ENCODE results near the gene MACO1.
"Not testable (repeated sequence)": the region's sequence is repeated elsewhere in the genome, so short reads cannot be mapped to it uniquely, and the experiment has no call there.

Gene MACO1

DNA sequence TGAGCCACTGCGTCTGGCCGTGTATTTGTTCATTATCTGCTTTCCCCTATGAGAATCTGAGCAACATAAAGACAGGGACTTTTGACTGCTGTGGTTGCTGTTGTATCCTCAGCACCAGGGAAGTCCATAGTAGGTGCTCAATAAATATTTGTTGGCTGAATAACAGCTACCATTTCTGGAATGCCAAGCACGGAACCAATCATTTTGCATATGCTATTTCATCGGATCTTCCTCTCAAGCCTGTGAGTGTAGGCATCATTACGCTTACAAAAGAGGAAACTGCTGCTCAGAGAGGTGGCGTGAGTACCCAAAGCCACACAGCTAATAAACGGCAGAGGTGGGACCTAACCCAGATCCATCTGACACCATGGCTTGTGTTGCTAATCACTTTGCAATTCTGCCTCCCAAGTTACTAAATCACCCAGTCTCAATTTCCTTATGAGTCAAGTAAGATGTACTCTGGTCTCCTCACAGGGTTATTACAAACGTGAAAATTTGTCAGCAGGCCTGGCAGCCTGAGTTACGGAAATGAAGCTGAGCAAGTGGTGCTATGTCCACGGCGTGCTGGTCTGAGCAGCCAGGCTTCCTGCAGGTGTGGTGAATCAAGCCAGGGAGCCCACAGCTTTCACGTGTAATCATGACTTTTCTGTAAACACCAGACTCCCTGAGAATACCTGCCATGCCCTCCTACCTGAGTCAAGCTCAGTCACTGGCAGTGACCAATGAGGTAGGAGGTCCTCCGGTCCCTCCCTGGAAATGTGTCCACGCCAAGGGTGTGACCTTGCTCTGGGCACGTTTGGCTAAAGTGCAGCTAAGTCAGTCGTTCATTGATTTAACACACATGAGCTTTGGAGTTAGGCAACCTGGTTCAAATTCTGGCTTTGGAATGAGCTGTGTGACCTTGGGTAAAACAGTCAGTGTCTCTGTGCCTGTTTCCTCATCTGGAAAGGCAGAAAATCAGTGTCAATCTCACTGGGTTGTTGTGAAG lies 5.3 kb upstream of the MACO1 start:
- no peak for DNase-seq

DNA sequence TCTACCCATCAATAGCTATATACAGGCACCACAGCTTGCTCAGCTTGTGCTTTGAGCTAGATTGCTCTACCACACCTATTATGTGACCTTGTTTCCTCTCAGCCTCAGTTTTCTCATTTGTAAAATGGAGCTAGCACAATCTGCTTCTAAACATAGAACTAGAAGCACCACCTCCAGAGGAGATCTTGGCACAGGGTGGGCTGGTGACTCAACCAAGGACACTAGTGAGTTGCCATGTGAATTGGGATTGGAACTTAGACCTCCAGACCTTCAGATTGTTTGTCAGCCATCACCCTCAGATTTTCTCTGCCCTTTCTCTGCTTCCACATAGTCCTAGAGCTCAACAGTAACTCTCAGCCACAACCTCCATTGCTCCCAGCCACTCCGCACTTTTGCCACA lies 3.0 kb upstream of the MACO1 start:
- DNase-seq: no peak

DNA sequence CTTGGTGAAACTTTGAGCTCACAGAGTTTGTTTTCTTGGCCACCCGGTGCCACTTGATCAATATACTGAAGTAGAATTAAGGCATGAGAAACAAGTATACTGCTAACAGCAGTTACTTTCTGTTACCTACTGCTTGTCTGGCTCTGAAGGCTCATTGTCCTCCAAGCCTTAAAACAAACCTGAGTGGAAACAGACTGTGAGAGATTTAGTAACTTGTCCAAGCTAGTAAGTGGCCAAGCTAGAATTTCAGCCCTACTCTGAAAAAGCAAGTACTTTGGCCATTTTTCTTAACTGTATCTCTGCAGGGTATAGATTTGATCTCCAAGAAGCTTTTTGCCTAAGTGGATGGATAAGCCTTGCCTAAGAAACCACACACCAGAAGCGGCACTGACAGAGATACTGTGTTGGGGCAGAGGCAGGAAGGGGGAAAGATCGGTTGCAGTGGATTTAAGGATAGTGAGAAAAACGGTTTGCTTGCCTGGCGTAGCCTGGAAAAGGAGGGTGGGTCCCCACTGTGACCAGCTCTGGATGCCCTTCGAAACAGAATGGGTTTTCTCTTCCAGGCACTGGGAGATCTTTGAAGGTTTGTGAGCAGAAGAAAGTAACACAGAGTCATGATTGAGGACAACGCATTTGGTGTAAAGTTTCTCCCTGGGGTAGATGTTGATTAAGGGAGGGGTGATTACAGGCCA lies 2.1 kb upstream of the MACO1 start:
- DNase-seq: no peak

DNA sequence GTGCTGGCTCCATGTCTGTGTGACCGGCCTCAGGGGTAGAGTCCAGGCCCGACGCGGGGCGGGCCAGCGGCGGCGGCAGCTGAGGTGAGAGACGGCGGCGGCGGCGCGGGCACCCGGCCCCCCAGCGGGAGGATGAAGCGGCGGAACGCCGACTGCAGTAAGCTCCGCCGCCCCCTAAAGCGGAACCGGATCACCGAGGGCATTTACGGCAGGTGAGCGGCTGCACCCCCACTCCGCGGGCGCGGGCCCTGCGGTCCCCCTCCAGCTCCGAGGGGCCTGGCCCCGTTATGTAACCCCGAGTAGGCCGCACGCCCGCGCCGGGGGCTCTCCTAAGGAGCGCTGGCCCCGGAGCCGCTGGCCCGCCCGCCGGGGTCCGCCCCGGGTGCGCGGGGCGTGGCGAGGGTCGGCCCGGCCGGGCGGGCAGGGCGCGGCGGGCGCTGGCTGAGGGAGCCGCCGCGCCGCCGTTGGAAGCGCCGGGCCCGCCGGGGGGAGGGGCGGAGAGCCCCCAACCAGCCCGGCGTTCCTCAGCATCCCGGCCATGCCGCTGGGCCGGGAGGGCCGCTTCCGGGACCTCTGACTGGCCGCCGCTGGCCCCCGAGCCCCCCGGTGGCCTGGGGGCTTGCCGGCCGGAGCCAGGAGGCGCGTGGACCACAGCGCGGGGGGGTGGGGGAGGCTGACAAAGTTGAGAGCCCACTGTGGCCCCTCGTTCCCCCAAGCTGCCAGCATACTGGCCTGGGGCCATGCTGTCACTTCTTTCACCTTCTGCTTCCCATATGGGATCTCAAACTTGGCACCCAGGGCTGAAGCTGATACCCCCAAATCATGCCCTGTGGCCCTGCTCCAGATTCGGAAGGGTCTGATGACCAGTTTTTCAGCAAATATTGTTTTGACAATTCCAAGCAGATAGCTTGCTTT lies 527 bp downstream of the MACO1 start:
- no peak for DNase-seq

DNA sequence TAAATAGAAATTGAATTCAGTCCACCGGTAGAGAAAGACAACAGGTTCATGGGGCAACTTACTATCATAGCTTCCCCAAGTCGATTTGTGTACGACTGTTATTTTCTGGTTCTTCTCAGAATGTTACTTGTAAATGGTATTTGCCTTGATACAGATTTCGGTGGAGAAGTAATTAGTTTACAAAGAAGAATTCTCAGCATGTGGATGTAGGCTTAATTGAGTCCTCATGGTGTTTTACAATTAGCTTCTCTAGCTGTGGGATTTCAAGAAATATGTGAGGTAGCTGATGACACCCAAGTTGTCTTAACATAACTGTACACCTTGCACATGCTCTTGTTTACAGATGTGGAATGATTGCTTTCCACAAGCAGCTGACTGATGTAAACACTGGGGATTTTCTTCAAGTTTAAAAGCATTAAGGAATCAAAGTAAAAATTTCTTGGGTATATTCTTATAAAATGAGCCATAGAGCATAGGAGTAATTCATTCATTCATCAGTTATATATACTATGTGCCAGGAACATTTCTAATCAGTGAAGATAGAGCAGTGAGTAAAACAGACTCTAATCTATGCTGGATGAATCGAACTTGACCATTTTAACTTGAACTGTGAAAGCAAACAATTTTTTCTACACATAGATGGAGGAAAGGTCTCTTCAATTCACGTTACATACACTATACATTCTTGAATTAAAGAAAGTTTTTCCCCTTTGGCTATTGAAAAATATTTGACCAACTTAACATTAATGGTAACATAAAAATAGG lies 1.4 kb downstream of the MACO1 start:
- DNase-seq: no peak

DNA sequence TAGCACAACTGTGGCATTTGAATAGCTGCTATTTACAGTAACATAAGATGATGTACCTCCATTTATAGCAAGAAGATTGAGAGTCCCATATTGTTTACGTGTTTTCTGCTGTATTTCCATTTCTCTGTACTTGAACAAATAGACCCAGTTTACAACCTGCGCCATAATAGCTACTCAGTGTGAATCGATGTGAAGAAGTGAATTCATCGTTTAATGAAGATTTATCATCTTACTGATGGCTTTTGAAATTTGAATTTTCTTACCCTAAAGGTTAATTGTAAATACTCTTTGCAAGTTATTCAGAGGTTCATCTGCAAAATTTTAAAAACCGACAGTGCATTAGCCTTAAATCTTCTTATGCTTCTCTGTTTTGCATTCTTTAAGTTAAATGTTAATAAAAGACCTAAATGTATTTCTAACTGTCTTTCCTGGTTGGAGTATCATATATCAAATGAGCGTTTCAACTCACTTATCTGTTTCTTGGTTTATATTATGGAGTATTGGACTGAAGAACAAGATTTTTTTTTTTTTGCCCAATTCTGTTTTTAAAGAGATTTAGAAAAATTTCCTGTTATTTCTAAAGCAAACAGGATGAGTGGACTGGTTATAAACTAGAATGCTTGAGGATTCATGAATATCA lies 2.2 kb downstream of the MACO1 start:
- no peak for DNase-seq

DNA sequence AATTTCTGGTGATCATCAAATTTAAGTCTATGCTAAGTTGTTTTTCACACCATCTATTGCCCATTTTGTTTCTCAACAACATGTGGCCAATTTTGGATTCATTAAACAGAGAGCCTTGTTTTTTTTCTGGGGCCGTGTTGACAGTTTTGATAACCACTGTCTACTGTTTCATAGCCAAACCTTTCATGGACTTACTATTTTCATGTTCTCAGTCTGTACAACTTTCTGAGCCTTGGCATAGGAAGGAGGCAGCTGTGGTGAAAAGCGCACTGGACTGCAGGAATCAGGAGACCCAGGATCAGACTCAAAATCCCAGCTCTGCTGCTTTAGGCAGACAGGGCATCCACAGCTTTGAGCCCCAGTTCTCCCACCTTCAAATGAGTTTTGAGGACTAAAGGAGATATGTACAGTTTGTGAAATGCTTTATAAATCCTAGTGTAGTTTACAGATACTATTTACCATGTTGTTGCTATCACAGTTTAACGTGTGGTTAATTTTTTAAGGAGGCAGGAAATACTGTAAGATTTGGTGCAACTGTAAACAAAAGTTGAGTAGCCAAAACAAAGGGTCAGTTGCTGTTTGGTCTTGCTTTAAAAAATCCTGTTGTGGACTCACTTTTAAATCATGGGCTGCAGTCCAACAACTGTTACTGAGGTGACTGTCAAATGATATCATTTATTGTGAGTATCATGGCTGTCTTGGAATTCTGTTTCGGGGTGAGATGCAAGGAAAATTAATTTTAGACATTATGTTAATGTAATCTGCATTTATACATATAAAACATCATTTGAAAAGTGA lies 2.9 kb downstream of the MACO1 start:
- no peak for DNase-seq

DNA sequence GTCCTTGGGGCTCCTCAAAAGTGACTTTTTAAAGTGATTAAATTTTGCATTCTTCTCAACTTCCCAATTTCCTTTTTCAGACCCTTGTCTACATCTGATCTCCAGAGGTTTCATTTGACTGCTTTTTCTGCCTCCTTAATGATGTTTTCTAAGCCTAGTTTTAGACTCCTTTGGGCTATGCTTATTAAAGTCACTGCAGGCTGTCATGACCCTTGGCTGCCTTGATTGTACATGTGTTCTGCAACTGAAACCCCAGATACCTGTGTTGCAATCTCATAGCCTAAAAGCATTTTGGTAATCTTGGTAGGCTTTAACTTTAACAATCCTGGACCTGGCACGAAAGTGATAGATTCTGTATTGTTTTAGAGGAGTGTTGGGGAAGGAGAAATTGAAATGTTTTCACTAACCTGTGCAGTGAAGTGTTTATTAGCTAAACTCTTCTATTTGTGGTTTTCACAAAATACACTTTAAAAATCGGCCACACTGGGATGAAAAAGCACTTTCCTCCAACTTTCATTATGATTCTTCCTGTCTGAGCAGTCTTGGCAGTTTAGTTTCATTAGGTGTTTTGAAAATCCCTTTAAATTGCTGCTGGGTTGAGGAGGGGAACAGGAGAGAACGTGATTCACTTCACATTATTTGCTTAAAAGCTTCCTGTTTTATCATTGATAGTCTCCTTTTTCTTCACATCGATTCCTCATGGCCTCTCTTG lies 4.9 kb downstream of the MACO1 start:
- DNase-seq: no peak

DNA sequence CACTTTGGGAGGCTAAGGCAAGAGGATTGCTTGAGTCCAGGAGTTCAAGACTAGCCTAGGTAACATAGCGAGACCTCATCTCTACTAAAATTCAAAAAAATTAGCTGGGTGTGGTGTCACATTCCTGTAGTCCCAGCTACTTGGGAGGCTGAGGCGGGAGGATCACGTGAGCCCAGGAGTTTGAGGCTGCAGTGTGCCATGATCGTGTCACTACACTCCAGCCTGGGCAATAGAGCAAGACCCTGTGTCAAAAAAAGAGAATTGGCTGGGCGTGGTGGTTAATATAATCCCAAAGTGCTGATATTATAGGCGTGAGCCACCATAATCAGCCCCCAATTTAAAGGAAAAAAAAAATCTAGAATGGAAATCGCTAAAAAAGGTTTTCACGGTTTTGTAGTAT lies 7.0 kb downstream of the MACO1 start:
- DNase-seq: no peak

DNA sequence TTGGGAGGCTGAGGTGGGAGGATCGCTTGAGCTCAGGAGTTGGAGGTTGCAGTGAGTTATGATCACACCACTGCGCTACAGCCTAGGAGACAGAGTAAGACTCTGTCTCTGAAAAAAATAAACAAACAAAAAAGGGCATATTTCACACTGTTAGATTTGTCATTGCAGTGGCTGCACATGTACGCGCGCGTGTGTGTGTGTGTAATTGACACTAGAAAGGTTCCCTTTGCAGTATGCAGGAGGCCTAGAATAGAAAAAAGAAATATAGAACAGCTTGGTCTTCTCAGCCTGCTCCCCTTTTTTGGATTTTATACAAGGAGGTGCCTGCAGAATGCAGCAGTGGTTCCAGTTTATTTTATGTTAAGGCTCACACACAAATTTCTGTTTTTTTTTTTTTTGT lies 8.6 kb downstream of the MACO1 start:
- DNase-seq: no peak

DNA sequence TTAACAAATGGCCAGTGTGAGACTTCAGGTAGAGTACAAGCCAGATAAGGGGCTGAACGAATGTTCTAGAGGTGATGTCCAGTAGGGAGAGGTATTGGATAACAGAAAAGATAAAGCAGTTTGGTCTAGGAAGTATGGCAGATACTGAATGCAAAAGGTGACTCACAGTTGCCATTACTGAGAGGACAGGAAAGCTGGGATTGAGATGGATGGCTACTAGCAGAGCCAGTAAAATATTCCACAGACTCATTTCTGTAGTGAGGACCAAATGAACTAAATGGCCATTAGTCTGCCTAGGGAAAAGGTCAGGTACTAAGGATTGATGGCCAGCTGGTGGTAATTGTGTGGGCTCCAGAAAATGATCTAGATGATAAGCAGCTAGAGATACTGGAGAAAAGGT lies 11.5 kb downstream of the MACO1 start:
- no peak for DNase-seq

DNA sequence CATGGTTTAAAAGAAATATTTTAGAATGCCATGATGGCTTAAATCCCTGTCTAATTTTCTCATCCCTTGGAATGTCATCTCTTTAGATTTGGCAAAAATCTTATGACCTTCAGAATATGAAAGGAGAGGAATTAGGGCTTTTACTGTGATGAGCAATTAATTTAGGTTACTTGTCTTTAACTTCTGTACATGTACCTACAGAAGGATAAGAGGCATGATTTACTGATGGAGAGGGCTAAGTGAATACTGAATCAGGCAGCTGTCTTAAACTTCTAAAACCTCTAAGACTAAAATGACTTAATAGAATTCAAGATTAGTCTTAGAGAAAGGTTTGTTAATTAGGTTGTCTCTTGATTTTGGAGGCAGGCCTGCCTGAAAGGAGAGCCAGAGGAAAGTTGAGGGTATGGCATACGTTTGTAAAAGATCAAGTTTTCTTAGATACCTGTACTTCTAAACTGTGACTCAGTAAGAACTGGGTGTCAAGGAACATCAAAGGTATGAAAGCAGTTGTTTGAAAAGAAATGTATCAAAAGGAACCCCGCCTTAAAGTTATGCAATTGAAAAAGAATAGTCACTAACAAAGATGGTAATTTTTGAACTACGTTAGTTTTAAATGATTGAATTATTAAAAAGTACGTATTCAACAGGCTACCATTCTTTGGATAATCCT lies 12.5 kb downstream of the MACO1 start:
- no peak for DNase-seq

DNA sequence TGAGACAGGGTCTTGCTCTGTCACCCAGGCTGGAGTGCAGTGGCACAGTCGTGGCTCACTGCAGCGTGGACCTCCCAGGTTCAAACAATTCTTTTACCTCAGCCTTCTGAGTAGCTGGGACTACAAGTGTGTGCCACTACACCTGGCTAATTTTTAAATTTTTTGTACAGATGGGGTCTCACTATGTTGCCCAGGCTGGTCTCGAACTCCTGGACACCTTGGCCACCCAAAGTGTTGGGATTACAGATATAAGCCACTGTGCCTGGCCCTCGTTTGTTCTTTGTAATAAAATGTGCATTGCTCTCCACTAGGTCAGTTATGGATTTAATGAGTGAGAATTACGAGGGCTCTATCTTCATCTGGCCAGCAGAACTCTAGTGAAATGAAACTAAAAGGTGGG lies 13.9 kb downstream of the MACO1 start:
- not testable (repeated sequence) for DNase-seq

DNA sequence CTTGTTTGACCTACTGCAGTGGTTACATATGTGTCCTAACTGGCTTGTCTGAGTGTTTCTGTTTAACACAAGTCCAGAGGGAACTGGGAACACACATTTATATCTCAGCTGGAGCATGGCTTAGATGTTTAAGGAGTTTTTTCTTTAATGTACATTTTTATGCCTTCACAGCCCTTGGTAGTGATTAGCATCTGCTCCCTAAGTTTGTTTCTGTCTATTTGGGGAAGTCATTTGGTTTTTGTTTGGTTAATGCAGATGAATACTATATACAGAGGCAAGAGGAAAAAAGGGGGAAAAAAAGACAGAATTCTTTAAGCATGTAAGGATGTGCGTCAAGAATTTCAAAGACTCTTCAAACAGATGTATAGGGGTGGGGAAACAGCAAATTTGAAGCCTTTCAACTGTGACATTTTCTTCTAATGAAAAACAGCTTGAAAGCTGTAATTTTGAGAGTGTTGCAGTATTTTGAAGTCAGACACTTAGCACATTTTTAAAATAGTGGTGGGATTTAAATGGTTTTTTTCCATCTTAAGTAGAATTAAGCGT lies 15.4 kb downstream of the MACO1 start:
- no peak for DNase-seq

DNA sequence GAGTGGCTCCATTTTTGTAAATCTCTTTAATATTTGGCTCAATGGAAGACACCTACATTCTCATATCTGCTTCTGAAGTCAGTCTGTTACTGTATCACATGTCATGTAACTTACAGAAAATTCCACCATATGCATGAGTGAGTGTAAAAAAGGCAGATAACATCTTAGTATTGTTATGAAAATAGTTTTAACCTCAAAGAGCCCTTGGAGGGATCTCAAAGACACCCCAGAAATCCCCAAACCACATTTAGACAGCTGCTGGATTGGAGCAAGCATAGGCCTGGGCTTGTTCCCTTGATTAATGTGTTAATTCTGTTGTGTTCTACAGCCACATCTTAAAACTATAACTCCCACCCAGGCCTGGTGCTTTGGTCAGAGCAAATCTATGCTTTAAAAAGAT lies 16.9 kb downstream of the MACO1 start:
- no peak for DNase-seq

DNA sequence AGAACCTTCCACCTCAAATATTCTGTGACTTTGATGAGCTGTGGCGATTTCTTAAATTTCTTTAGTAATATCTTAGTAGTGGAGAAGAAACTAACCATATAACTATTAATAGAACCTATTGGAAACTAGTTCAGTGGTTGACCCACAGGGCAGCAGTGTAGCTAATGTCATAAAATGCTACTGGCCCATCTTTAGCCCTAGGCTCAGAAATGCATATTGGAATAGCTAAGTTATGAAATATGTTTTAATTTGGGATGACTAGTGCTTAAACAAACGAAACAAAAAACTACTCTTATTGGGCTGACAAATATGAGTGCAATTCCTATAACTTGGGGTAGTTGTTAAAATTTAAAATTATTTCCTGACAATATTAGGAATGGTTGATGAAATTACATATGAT lies 20.2 kb downstream of the MACO1 start:
- no peak for DNase-seq

DNA sequence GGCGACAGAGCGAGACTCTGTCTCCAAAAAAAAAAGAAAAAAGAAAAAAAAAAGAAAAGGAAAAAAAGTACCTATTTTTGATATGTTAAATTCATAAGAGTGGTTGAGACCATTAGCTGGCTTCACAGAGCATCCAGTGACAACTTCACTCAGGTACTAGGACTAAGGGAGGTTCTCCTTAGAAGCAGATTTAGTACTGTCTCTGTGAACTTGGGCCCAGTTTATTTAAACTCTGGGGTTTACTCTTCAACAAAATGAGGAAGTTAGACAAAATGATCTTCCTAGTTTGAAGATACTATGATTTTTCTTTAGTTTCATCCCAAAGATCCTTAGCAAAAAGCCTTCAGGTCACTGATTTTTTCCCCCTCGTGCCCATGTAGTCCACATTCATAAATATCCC lies 21.2 kb downstream of the MACO1 start:
- DNase-seq: no peak

DNA sequence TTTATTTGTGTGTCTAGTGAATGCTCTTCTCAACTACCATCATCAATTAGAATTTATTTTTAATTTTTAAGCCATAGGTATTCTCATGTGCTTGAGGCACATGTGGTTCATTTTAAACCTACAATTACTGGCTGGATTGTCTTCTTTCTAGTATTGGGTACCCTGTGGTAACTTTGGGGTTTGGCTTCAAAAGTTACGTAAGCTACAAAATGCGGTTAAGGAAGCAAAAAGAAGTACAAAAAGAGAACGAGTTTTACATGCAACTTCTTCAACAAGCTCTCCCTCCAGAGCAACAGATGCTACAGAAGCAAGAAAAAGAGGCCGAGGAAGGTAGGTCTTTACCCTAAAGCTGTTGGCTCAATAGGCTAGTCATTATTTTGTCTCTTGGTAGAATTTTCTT lies 25.8 kb downstream of the MACO1 start:
- no peak for DNase-seq

DNA sequence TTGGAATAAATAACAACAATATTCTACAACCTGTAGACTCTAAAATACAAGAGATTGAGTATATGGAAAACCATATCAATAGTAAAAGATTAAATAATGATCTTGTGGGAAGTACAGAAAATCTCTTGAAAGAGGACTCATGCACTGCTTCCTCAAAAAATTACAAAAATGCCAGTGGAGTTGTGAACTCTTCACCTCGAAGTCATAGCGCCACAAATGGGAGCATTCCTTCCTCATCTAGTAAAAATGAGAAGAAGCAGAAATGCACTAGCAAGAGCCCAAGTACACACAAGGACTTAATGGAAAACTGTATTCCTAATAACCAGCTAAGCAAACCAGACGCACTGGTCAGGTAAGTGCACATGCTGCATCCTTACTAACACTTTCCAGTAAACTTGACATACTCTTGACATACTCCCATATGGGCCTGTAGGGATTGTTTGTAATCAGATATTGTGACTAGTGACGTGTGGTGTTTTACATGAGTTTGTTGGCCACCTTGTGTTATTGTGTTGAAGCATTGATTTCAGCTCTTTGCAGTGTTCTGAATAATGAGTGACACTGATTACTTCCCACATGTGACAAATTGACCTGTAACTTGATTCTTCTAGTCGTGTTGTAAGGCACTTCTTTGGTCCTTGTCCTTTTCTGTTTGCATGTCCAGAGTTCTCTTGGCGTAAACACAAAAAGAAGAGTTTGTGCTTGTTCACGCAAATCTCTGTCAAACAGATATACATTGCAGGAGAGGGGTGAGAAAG lies 28.0 kb downstream of the MACO1 start:
- DNase-seq: no peak
